Measurements from ENCODE around the gene TCF25. TPM values are rescaled to one million over a fixed set of nuclear protein-coding genes. Genes with fewer than 3 reads are reported as not detected.

TCF25 gene
- total RNA-seq, 1 donor from 2014 or later = 237 TPM

GRCh38 chr16:89952551-89952950 lies 79.2 kb downstream of the TCF25 start:
- Histone ChIP-seq H3K4me3 (no peak overlapping the region), H3K27me3 (no peaks in the 10 kb centered on the region), H3K27ac (no peak overlapping the region), H3K36me3 (peaks cover 7 to 21% of the 10 kb centered on the region in 2 donors), H3K9me3 (no peaks in the 10 kb centered on the region), H3K4me1 (peaks cover 9 to 14% of the 10 kb centered on the region in 2 donors)
- intact Hi-C loops (cut with DNase I) = no loop called here
- TF ChIP-seq, protein P1, sequence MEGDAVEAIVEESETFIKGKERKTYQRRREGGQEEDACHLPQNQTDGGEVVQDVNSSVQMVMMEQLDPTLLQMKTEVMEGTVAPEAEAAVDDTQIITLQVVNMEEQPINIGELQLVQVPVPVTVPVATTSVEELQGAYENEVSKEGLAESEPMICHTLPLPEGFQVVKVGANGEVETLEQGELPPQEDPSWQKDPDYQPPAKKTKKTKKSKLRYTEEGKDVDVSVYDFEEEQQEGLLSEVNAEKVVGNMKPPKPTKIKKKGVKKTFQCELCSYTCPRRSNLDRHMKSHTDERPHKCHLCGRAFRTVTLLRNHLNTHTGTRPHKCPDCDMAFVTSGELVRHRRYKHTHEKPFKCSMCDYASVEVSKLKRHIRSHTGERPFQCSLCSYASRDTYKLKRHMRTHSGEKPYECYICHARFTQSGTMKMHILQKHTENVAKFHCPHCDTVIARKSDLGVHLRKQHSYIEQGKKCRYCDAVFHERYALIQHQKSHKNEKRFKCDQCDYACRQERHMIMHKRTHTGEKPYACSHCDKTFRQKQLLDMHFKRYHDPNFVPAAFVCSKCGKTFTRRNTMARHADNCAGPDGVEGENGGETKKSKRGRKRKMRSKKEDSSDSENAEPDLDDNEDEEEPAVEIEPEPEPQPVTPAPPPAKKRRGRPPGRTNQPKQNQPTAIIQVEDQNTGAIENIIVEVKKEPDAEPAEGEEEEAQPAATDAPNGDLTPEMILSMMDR (IDR thresholded peaks at IDR 0.05) = no peak
- DNase-seq (ENCODE audit: low spot score in 2 of 2) = no peak

DNA sequence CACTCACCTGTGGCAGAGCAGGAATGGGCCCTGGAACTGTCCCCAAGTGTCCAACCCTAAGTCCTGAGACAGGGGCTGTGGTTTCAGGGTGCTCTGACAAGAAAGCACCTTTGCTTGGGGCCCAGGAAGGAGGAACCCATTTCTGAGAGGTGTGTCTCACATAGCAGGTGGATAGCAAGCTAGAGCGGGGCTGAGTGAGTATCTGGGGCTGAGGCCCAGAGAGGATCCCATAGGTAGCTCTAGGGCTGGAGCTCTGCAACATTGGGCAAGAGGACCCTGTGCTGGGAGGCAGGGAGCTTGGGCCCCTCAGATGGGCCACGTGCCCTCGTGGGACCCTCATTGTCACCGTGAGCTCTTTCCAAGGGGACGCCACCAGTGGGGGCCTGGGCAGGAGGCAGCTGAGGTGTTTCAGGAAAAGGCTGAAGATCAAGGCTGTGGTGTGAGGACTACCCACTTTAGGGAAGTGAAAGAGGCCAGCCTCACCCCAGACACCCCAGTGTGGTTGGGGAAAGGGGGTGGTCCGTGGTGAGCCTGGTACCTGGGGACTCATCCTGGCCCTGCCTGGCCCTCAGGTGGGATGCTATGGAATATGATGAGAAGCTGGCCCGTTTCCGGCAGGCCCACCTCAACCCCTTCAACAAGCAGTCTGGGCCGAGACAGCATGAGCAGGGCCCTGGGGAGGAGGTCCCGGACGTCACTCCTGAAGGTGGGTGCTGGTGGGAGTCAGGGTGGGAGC lies 80.4 kb downstream of the TCF25 start:
- intact Hi-C loops (cut with DNase I) = no loop called here
- Histone ChIP-seq H3K9me3 (no peaks in the 10 kb centered on the region), H3K4me3 (no peak overlapping the region), H3K36me3 (peaks cover 9 to 34% of the 10 kb centered on the region in 2 donors), H3K27ac (no peak overlapping the region), H3K27me3 (no peaks in the 10 kb centered on the region), H3K4me1 (peaks cover 6 to 9% of the 10 kb centered on the region in 2 donors)
- no peak for DNase-seq (ENCODE audit: low spot score in 2 of 2)
- TF ChIP-seq, protein P1 (IDR thresholded peaks at IDR 0.05) = no peak

DNA sequence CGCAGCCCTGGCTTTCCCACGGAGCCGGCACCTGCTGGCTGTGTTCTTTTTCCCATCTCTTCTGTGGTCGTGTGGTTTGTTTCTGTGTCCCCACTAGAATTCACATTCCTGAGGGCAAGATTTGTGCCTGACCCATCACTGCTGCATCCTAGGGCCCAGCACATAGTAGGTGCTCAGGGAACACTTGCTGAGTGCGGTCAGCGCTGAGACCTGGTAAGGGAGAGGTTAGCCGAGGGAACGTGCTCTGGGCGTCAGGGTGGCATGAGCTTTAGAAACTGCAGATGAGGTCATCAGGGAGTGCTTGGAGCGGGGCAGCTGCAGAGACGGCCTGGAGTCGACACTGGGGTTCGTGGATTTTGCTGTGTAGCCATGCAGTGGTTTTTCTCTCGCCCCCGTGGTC lies 81.1 kb downstream of the TCF25 start:
- H3K36me3 ChIP-seq = peaks cover 9 to 39% of the 10 kb centered on the region in 2 donors
- TF ChIP-seq, protein P1 (IDR thresholded peaks at IDR 0.05) = no peak
- DNase-seq (ENCODE audit: low spot score in 2 of 2) = no peak
- intact Hi-C loops (cut with DNase I) = no loop called here
- no peak overlapping the region for H3K27ac ChIP-seq
- H3K9me3 ChIP-seq = no peaks in the 10 kb centered on the region
- H3K4me1 ChIP-seq = peaks cover 3 to 6% of the 10 kb centered on the region in 2 donors
- no peaks in the 10 kb centered on the region for H3K27me3 ChIP-seq
- no peak overlapping the region for H3K4me3 ChIP-seq

DNA sequence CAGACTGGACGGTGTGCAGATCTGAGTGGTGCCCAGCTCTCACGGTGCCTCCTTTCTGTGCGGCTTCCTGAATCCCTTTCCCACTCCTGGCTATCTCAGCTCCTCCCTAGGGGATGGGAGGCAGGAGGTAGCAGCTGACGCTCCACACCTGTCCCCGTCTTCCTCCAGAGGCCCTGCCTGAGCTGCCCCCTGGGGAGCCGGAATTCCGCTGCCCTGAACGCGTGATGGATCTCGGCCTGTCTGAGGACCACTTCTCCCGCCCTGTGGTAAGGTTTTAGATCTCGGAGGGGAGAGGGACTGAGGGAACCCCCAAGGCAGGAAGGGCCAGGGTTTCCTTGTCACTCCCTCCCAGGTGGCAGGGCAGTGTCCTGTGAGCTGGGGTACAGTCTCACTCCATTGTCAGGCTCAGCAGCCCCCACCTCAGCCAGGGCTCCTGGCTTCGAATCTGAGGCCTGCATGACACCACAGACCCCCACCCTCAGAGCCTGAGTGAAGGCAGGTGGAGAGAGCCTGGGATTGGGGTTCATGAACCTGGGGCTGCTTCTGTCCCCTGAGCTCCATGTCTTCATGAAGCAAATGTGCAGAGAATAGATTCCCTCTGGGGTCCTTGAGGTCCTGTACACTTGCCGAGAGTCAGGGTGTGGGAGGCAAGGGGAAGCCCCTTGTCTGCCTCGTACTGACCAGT lies 81.8 kb downstream of the TCF25 start:
- H3K4me3 ChIP-seq = no peak overlapping the region
- no peak overlapping the region for H3K27ac ChIP-seq
- H3K27me3 ChIP-seq = no peaks in the 10 kb centered on the region
- peaks cover 9 to 45% of the 10 kb centered on the region in 2 donors for H3K36me3 ChIP-seq
- intact Hi-C loops (cut with DNase I) = no loop called here
- no peak for DNase-seq (ENCODE audit: low spot score in 2 of 2)
- H3K4me1 ChIP-seq = no peaks in the 10 kb centered on the region
- TF ChIP-seq, protein P1 (IDR thresholded peaks at IDR 0.05) = no peak
- no peaks in the 10 kb centered on the region for H3K9me3 ChIP-seq

DNA sequence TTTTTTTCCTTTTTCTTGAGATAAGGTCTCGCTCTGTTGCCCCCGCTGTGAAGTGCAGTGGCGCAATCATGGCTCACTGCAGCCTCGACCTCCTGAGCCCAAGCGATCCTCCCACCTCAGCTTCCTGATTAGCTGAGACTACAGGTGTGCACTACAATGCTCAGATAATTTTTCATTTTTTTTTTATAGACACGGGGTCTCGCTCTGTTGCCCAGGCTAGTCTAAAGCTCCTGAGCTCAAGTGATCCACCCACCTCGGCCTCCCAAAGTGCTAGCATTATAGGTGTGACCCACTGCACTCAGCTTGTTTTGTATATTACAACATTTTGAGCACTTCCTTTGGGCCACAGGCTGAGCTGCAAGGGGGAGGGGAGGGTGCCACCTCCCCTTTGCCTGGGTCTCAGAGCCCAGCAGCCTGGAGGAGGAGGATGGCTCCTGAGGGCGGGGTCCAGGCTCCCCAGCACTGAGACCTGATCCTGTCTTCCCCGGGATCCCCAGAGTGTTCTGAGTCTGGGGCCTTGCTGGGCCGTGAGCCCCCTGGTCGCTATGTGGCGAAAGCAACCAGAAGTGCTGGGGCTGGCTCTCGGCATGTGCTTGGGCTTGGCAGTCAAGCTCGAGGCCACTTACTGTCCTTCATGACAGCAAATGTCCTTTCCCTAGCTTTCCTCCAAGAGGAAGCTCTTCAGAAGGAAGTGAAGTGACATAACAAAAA lies 83.3 kb downstream of the TCF25 start:
- Histone ChIP-seq H3K4me3 (no peak overlapping the region), H3K9me3 (no peaks in the 10 kb centered on the region), H3K36me3 (peaks cover 17 to 56% of the 10 kb centered on the region in 2 donors), H3K4me1 (no peaks in the 10 kb centered on the region), H3K27ac (no peak overlapping the region), H3K27me3 (no peaks in the 10 kb centered on the region)
- no peak for DNase-seq (ENCODE audit: low spot score in 2 of 2)
- TF ChIP-seq, protein P1 (IDR thresholded peaks at IDR 0.05) = no peak
- intact Hi-C loops (cut with DNase I) = no loop called here
